ENCODE data around the gene EML6.

Gene EML6

DNA sequence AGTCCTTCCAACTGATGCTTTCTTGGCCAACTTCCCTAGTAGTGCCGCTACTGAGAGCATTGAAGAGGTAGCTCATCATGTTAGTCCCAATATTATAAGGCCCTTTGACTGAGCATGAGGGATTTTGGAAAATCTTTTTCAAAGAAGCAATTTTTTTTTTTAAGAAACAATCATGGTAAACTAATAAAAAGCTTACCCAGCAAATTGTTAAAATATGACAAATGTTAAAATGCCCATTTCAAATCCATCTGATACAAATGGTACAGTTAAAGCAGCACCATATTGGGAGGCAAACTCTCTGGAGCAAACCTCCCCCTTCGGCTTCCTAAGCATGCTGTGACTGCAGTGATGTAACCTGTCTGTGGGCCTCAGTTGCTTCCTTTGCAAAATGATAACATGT is 191.2 kb downstream of the EML6 start:
- DNase-seq (ENCODE audit: low spot score), result no peak

DNA sequence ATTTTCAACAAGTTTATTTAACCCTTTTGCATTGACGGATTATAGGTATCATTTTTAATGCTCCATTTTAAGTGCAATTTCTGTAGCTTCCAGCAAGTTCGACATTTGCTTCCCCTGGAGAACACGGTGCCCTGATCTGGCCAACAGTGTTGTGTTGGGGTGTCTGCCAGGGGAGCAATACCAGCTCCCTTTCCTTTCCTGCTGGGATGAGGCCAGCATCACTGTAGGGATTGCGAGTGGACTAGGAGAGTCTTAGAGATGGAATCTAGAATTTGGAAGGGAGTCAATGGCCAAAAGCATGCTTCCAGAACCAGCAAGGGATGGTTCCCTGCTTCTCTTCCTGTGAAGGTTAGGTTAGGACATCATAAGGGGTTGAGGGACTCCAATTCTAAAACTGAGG is 191.6 kb downstream of the EML6 start:
- DNase-seq (ENCODE audit: low spot score), result no peak

DNA sequence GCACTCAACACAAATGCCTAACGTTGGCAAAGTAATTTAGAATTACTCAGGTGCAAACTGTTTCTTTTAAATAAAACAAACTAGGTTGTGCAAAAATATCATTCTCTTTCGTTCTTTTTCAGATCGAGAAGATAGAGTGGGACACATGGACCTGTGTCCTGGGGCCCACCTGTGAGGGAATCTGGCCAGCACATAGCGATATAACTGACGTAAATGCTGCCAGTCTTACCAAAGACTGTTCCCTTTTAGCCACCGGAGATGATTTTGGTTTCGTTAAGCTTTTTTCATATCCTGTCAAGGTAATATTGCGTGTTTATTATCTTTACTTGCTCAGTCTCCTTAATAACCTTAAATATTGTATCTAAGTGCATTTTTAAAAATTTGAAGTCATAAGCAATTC is 193.2 kb downstream of the EML6 start:
- DNase-seq (ENCODE audit: low spot score), result no peak

DNA sequence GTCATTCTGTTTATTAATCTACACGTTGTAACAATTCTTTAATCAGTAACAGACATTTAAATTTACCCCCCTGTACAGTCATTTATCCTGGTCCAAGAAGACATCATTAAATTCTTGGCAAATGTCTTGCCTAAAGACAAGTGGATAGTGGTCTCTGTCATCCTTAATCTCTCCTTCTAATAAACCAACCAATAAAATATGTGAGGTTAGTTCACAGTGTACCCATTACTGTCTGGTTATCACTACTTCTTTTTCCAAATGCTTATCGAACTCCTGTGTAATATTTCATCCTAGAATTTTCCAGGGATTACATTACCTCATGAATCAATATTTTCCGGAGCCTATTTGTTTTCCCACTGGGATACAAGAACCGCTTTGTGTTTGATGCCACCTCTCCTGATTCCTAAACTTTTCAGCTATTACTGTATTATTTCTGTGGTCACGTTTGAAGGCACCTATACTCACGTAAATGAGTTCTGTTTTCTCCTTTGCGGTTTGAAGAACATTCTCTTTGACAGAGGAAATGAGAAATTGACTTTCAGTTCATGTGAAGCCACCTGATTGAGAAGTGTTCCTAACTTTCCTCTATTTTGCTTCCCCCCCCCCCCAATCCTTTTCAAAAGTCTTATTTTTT is 195.3 kb downstream of the EML6 start:
- no peak for DNase-seq (ENCODE audit: low spot score)

DNA sequence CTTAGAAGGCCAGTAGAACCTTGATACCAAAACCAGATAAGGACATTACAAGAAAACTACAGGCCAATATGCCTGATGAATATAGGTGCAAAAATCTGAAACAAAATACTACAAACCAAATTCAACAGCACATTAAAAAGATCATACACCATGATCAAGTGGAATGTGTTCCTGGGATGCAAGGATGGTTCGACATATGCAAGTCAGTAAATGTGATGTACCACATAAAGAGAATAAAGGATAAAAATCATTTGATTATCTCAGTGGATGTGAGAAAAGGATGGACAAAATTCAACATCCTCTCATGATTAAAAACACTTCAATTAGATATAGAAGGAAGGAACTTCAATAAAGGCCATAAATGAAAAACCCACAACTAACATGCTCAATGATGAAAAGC is 197.2 kb downstream of the EML6 start:
- DNase-seq (ENCODE audit: low spot score), result no peak

DNA sequence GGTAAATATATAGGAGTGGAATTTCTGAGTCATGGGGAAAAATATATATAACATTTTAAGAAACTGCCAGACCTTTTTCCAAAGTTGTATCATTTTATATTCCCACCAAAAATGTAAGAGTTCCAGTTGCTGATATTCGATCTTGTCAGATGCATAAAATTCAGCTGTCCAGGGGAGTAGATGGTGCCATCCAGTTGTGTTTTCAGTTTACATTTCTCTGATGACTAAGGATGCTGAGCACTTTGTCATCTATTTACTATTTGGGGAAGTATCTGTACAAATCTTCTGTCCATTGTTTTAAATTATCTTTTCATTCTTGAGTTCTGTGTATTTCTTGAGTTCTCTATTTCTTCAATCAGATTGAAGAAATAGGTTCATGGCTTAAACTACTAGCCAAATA is 200.7 kb downstream of the EML6 start:
- no peak for DNase-seq (ENCODE audit: low spot score)

DNA sequence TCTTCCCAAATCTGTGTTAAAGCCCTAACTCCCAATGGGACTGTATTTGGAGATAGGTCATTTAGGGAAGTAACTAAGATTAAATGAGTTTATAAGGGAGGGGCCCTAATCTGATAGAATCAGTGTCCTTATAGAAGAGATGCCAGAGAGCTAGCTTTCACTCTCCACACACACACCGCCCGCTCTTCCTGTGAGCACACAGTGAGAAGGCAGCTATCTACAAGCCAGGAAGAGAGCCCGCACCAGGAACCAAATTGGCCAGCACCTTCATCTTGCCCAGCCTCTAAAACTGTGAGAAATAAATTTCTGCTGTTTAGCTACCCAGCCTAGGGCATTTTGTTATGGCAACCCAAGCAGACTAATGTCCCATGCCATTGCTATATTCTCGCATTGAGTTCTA is 201.6 kb downstream of the EML6 start:
- DNase-seq (ENCODE audit: low spot score), result no peak

DNA sequence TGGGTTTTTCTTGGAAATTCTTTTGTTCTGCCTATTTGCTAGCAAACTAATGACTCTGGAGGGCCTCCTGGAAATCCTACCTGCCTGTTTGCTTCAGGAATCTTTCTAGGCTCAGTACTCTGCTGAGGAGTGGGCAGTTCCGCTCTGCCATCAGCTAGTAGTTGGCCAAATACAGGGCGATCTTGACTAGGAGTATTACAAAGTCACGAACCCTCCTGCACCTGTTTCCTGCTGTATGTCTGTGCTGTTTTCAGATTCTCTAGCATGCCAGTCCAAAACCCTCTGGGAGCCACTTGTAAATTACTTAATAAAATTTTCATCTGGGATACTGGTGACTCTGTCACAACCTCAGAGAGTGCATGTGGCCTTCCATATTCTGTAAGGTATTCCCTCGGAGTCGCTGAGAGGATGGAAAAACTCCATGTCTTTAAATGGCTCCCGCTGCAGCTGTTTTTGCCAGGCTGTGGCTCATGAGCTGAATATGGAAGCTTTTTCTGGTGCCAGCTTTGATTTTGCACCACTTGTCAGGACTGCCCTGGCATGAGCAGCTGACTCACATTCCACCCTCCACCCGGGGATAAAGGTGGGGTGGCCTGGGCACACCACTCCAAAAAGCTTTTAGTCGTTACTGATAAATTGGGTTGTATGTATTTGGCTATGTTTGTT is 203.8 kb downstream of the EML6 start:
- no peak for DNase-seq (ENCODE audit: low spot score)

DNA sequence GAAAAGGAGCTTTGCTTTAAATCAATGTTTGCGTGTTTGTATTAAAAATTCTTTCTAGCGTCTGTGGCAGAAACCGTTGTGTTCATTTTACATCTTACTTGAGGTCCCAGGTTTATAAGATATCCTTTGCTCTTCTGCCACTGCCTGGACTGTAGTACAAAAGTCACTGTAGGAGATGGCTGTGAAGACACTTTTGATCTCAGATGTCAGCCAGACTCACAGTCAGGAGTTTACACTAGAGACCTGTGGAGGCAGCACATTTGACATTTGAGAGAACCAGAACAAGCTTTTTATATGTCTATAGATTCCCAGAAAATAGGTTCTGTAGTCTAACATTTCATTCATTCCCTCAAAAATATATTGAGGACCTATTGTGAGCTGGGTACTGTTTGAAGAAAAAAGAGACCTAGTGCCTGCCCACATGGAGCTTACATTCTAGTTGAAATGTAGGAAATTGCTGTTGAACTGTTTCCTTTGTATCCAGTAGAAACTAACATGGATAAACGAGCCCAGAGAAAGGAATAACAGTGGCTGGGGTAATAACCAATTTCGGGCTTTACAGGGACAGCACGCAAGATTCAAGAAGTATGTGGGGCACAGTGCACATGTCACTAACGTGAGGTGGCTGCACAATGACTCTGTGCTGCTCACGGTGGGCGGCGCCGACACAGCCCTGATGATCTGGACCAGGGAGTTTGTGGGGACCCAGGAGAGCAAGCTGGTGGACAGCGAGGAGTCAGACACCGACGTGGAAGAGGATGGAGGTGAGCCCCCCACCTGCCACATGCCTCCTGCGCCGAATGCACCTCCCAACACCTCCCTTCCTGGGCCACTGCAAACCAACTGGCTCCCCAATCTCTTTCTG is 204.5 kb downstream of the EML6 start:
- no peak for DNase-seq (ENCODE audit: low spot score)

DNA sequence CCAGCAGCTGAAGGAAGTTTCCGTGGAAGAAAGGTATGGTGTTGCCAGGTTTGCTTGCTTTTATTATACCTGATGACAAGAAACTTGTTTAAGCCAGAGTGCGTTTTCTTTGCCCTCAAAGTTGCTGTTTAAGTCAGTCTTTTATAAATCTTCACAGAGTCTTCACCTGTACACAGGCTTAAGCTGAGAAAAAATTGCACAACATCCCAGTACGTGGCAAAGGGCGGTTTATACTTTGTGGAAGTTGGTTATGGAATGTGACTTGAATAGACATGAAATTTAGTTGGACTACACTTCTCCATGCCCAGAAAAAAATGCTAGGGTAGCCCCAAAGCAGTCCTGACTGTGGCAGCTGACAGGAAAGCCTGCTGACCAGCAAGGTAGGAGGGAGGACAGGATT is 205.3 kb downstream of the EML6 start:
- no peak for DNase-seq (ENCODE audit: low spot score)

DNA sequence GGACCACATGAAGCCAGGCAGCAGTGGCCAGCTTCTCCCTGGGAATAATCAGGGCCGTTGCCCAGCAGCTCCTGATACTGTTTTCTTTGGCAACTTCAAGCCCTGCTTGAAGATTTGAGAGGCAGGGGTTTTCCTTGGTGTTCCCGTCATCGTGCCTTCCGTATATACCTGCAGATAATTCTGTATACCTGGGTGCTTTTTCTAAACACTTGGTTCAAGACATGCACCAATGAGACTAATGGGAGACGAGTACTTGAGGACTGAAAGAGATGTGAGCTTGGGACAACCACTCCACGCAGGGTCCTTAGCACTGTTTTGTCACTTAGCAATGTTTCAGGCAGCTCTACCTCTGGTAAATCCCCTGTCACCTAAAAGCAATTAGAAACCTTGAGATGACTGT is 208.0 kb downstream of the EML6 start:
- DNase-seq (ENCODE audit: low spot score), result no peak

DNA sequence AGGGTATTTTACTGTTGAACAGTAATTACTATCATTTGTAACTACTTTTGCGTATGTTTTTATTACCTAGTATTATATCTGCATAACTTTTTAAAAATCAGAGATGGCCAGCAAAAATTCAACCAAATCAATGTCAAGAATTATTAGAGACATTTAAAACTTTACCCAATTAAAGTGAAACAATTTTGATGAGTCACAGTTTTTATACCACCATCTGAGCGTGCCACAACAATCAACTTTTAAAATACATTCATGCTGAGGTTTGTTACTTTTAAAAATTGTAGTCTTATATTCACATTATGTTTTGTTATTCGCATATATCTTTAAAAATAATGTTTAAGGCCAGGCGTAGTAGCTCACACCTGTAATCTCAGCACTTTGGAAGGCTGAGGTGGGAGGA is 211.9 kb downstream of the EML6 start:
- no peak for DNase-seq (ENCODE audit: low spot score)

DNA sequence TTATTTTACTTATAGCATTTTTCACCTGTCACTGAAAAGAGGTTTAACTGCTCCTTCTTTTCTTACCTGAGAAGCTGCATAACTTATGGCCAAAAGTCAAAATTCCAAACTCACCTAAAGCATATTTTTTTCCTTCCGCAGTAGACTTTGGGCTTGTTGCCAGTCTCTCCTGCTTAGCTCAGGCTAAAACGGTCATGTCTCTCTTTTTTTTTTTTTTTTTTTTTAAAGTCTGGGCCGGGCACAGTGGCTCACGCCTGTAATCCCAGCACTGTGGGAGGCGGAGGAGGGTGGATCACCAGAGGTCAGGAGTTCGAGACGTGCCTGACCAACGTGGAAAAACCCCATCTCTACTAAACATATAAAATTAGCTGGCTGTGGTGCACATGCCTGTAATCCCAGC is 213.3 kb downstream of the EML6 start:
- no peak for DNase-seq (ENCODE audit: low spot score)

DNA sequence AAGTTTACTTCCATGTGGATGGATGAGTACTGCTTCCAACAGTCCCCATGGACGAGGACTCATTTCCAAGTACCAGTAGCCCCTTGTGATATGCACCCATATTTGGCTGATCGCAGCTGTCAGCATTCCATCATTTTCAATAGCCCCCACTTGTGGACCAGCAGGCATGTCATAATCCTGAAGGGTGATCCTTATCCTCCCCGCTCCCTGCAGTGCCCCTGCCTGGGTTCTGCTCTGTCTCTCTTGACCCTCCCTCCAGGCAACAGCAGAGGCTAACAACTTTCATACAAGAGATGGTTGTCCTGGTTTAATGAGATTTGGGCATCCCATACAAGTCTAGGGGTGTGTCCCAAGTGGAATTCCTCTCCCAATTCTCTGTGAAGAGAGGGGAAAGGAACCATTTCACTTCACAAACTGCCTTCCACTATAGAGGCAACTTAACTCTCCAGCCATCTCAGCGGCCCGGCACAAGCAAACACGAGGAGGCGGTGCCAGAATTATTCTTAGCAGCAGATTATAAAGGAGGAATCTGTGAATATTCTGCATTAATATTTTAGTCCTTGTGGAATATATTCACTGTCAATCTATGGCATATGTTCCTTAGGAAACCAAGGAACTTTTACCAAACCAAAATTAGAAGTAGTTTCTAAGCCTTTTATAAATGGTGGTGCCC is 216.1 kb downstream of the EML6 start:
- DNase-seq (ENCODE audit: low spot score), result no peak

DNA sequence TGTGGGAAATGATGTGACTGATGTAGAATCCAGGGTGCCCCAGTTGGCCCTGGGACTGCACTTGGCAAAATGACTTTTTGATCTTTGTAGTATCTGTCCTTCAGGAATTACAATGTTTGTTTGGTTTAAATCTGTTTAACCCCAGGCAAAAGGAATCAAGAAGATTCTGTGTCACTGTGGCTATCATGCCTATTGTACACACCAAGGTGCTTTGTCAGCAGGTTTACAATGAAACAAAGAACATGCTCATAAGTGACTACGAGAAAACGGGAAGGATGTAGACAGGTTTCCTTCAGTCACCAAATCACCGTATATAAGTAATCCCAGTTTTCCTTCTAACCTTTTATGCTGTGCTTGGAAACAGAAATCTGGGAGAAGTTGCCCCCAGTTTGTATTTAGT is 217.3 kb downstream of the EML6 start:
- no peak for DNase-seq (ENCODE audit: low spot score)

DNA sequence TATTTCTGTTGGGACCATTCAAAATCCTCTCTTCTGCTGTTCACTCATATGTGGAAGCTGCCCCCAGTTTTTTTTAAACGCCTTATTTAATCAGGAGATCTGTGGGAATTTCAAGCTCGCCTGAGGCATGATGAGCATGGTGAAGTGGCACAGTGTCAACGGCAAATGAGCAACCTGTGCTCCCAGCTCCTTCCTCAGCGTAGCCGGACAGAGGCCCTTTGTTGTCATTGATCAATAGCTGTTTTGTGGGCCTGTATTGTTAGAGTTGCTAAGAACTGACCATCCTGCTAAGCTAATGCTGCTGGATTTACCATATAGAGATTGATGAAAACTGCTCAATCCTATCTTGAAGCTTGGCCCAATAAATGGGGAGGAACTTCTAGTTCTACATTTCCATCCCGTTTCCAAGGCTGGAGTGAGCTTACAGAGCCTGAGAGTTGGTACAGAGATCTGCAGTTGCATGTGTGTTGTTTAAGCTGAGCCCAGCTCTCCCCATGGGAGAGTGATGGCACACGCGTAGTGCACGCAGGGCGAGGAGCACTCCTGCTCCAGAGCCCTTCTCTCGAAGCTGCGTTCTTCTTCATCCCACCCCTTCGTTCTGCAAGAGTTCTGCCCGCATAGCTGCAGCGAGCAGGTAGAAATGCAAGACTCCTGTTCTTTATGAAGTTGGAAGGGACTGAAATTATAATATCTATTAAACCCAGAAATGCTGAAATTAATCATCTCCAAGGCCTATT is 218.0 kb downstream of the EML6 start:
- no peak for DNase-seq (ENCODE audit: low spot score)

DNA sequence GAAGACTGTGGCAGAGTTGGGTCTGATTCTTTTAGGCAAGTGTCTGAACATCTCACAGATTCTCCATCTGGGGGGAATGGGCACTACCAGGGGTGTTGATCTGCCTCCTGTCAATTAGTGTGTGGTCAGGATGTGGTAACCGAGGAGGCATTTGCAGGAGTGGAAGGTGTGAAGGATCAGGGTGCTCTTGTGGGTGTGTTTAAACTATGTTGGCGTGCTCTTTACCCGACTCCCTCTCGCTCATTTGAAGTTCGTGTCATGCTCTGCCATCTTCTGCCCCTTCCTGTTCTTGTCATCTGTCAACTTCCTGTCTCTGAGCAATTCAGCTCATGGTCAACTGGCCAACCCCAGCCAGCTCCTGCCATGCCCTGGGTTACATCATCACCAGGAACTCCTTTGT is 218.9 kb downstream of the EML6 start:
- no peak for DNase-seq (ENCODE audit: low spot score)

DNA sequence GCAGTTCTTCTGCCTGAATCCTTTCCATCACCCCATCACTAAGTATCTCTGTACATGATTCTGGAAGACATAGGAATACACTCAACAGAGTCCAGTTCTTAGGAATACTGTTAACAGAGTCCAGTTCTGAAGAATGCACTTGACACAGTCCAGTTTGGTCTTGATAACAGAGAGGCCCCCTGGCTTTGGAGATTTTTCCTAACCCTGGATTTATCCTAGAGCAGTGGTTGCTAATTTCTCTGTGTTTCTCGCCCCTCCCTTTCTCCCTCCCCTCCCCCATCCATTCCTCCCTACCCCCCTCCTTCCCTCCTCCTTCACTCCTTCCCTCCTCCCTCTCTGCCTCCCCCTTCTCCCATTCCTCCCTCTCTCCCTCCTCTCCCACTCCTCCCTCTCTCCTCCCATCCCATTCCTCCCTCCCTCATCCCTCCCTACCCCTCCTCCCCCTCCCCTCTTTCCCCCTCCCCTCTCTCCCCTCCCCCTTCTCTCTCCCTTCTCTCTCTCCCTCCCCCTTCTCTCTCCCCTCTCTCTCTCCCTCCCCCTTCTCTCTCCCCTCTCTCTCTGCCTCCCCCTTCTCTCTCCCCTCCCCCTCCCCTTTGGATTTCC is 221.4 kb downstream of the EML6 start:
- DNase-seq (ENCODE audit: low spot score), result no peak

DNA sequence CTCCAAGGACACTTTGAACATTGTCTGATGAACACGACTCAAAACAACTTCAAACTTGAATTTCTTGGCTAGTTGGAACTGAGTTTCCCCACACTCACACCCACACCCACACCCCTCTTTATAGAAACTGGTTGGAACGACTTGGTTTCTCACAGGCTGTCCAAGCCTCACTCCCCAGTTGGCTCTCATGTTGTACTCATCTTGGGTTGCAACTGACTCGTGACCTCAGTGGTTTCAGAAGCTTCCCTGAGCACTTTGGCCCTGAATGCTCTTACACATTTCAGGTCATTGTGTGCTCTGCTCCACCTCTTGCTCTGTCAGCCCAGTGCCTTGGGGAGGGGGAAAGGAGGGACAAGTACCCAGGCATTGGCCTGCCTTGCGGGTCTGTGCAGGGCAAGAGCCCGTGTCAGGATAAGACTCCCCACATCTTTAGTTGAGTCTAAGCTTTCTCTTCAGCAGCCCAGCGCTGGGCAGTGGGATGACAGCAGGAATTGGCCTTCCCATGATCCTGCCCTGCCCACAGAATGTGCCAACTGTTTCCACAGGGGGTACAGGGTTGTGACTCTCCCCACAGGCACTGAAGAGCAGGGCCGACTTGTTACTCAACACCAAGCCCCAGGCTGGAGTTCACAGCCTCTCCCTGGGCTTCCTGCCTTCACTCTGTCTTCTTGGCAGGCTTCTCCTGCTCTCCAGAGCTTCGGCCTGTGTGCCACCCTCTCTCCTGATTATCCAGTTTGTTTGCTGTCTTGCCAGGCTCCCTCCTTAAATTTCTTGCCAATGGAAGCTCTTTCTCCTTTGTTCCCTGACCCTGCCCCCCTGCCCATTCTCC is 222.1 kb downstream of the EML6 start:
- no peak for DNase-seq (ENCODE audit: low spot score)

DNA sequence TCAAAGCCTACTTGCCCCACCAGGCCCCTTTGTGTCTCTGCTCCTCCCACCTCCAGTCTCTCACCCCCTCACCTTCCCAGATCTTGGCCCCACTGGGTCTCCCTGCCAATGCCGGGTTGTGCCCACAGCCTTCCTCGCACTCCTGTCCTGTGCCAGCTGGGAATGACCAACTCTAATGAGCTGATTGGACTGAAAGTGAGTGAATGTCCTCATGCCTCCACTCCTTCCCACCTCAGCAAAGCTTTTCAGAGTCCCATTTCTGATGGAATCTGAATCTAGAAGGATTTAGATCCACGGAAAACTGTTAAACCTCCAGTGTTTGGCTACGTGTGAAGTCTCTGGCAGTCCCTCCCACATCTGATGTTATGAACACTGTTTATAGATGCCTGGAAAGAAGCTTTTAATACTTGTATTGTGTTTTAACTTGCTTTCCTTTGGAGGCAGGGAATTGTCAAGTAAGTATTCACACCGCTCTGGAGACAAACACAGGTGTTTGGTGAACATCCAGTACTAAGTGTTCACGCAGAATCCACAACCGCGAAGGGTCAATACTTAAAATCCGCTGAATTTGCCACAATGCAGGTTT is 222.9 kb downstream of the EML6 start:
- DNase-seq (ENCODE audit: low spot score), result no peak

Data from HuH-7 (cell line).